Ovary (tissue), 3 donors: ENCODE results near the gene TTC28.
"Not testable (repeated sequence)": the region's sequence is repeated elsewhere in the genome, so short reads cannot be mapped to it uniquely, and the experiment has no call there.

Experiments used
- POLR2A ChIP-seq: fragments of 450-650 bp; IDR thresholded peaks from one replicate; pipeline ENCODE4 v1.6.1; 2017; ENCODE audit warnings: antibody characterized with exemption, mild to moderate bottlenecking, moderate library complexity
- TF ChIP-seq, protein P1 (sequence below), 3 donors: fragments of 450-650 bp in 2 of 3; fragments of 200-600 bp in 1 of 3; IDR thresholded peaks; one replicate each; pipeline versions ENCODE4 v1.5.1 to v1.8.0; 2016 to 2022; ENCODE audit warnings: antibody characterized with exemption in 3 of 3, mild to moderate bottlenecking in 1 of 3
- donor health status: DM: no; HTN: no; CAD: no.

DNA sequence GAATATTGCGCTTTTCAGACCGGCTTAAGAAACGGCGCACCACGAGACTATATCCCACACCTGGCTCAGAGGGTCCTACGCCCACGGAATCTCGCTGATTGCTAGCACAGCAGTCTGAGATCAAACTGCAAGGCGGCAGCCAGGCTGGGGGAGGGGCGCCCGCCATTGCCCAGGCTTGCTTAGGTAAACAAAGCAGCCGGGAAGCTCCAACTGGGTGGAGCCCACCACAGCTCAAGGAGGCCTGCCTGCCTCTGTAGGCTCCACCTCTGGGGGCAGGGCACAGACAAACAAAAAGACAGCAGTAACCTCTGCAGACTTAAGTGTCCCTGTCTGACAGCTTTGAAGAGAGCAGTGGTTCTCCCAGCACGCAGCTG lies 16.1 kb downstream of the TTC28 start:
- TF ChIP-seq, protein P1, sequence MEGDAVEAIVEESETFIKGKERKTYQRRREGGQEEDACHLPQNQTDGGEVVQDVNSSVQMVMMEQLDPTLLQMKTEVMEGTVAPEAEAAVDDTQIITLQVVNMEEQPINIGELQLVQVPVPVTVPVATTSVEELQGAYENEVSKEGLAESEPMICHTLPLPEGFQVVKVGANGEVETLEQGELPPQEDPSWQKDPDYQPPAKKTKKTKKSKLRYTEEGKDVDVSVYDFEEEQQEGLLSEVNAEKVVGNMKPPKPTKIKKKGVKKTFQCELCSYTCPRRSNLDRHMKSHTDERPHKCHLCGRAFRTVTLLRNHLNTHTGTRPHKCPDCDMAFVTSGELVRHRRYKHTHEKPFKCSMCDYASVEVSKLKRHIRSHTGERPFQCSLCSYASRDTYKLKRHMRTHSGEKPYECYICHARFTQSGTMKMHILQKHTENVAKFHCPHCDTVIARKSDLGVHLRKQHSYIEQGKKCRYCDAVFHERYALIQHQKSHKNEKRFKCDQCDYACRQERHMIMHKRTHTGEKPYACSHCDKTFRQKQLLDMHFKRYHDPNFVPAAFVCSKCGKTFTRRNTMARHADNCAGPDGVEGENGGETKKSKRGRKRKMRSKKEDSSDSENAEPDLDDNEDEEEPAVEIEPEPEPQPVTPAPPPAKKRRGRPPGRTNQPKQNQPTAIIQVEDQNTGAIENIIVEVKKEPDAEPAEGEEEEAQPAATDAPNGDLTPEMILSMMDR (IDR thresholded peaks at IDR 0.05): not testable (repeated sequence)
- TF ChIP-seq POLR2A: not testable (repeated sequence)
